Ovary (tissue), 9 donors: Measurements from ENCODE around the gene RASGEF1C. TPM values are rescaled to one million over a fixed set of nuclear protein-coding genes. Genes with fewer than 3 reads are reported as not detected.

Experiments used
- DNase-seq, 5 donors: peaks; one replicate each; pipeline ENCODE4 v3.0.0-alpha.2; 2019 to 2020
- H3K27ac ChIP-seq, 2 donors: fragments of 200-600 bp; one replicate each; pipeline versions ENCODE4 v1.5.1 to v1.8.0; 2019 to 2022
- H3K27me3 ChIP-seq: fragments of 200-600 bp; one replicate; pipeline ENCODE4 v1.8.0; 2022
- H3K36me3 ChIP-seq: fragments of 200-600 bp; sonication (generic); one replicate; pipeline ENCODE4 v1.5.1; 2019
- H3K4me1 ChIP-seq: one replicate; pipeline ENCODE4 v1.8.1; 2013; ENCODE audit warnings: mild to moderate bottlenecking, moderate library complexity; ENCODE audit not compliant: insufficient read depth
- H3K4me3 ChIP-seq: fragments of 200-600 bp; sonication (generic); one replicate; pipeline ENCODE4 v1.5.1; 2017
- H3K9me3 ChIP-seq, 2 donors: fragments of 200-600 bp in 1 of 2; sonication (generic) in 1 of 2; one replicate each; pipeline versions ENCODE4 v1.5.1 to v1.8.1; 2013 to 2019; ENCODE audit warnings: mild to moderate bottlenecking in 1 of 2, moderate library complexity in 1 of 2
- EP300 ChIP-seq: sonication (generic); formaldehyde crosslinking; IDR thresholded peaks from one replicate; pipeline ENCODE4 v1.6.1; 2017; ENCODE audit warnings: antibody characterized with exemption
- POLR2A ChIP-seq: fragments of 450-650 bp; IDR thresholded peaks from one replicate; pipeline ENCODE4 v1.6.1; 2017; ENCODE audit warnings: antibody characterized with exemption, mild to moderate bottlenecking, moderate library complexity
- WGBS, 3 donors: extraction: QIAGEN DNeasy Blood & Tissue Kit in 1 of 3; methylation state at CpG; one replicate each; pipeline versions ENCODE4 v1.1.5 to v1.1.7; 2013 to 2017; 5-methylcytosine and 5-hydroxymethylcytosine counted together
- intact Hi-C, 4 donors: fragments of 100-400 bp; cut with DNase I; formaldehyde crosslinking; loops; one replicate each; pipeline versions ENCODE4 v1.11.0 to v1.15.1; 2022 to 2023
- polyA plus RNA-seq, 2 donors: library from polyadenylated mRNA; stranded (reverse); fragments of 200-250 nt in 1 of 2; fragments of 350-450 nt in 1 of 2; fragmentation: Illumina TruSeq in 1 of 2; extraction: RNeasy Lipid Tissue Mini Kit (QIAGEN cat#74804) in 1 of 2; gene quantifications; one replicate each; pipeline ENCODE4 v1.2.3, GENCODE V29; 2013 to 2014
- total RNA-seq, 7 donors: library from RNA; depleted of rRNA in 2 of 7; stranded (reverse); fragments of >200 nt in 2 of 7; fragmentation: NEBNext Ultra II Directional in 3 of 7; extraction: Animal tissue kit (Norgen Biotek cat#: 25700) in 3 of 7; gene quantifications; one replicate each; pipeline versions ENCODE4 v1.1.0 to v1.2.4, GENCODE V29; 2016 to 2023
- TF ChIP-seq, protein P1 (sequence below), 3 donors: fragments of 450-650 bp in 2 of 3; fragments of 200-600 bp in 1 of 3; IDR thresholded peaks; one replicate each; pipeline versions ENCODE4 v1.5.1 to v1.8.0; 2016 to 2022; ENCODE audit warnings: antibody characterized with exemption in 3 of 3, mild to moderate bottlenecking in 1 of 3
- donor health status: DM: no; HTN: no; CAD: no; lungs with moderate emphysema.
- donor health status: DM: no; HTN: no; CAD: no.
- donor health status: Bipolar disorder and iron deficiency.
- donor health status: DM: yes; HTN: yes; CAD: no.
- donor health status: DM: no; HTN: no; CAD: no.
- donor health status: DM: yes; HTN: yes; CAD: no.

The RASGEF1C gene
- total and polyA plus RNA-seq, 9 donors, result 0.13 to 0.97 (median 0.38) TPM; not detected in 2

DNA sequence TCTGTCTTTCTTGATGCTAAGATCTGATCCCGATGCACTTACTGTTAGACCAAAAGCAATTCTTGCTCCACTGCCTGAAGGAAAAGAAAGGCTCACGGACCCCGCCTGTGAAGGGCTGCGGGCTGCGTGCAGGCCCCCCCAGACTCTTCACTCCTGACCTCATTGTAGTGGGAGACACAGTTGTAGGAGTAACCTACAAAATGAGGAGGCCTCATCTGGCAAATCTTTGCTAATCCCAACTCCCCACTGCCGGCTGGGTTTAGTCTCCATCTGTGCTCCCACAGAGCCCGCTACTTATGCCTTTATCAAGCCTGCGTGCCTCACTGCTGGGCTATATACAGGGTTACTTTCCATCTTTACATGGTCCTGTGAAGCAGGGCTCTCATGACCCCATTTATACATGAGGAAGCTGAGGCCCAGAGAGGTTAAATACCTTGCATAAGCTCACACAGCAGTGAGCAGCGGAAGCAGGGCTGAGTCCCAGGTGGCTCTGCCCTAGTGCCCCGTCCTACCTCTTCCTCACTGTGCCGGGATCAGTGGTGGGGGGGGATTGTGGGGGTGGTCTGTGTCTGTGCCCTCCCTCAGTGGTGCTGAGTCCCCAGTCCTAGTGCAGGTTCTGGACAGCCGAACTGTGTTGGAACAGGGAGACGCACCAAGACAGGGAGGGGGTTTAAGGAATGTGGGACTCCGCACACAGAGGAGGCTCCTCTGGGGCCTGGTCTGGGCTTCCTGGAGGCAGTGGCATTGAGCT, 93.5 kb downstream of the RASGEF1C start:
- no peak for DNase-seq
- H3K36me3 ChIP-seq, result no peaks in the 10 kb centered on the region
- no peaks in the 10 kb centered on the region for H3K4me1 ChIP-seq
- intact Hi-C loops, result no loop called here
- no peak for TF ChIP-seq POLR2A
- TF ChIP-seq, protein P1, sequence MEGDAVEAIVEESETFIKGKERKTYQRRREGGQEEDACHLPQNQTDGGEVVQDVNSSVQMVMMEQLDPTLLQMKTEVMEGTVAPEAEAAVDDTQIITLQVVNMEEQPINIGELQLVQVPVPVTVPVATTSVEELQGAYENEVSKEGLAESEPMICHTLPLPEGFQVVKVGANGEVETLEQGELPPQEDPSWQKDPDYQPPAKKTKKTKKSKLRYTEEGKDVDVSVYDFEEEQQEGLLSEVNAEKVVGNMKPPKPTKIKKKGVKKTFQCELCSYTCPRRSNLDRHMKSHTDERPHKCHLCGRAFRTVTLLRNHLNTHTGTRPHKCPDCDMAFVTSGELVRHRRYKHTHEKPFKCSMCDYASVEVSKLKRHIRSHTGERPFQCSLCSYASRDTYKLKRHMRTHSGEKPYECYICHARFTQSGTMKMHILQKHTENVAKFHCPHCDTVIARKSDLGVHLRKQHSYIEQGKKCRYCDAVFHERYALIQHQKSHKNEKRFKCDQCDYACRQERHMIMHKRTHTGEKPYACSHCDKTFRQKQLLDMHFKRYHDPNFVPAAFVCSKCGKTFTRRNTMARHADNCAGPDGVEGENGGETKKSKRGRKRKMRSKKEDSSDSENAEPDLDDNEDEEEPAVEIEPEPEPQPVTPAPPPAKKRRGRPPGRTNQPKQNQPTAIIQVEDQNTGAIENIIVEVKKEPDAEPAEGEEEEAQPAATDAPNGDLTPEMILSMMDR (IDR thresholded peaks at IDR 0.05), result no peak
- no peak for TF ChIP-seq EP300
- no peak overlapping the region for H3K27ac ChIP-seq
- no peak overlapping the region for H3K4me3 ChIP-seq
- H3K9me3 ChIP-seq, result no peaks in the 10 kb centered on the region
- no peaks in the 10 kb centered on the region for H3K27me3 ChIP-seq
- 67 to 70% (median 68%) methylated on average over 14 of the region's 14 CpGs for WGBS, 3 donors

DNA sequence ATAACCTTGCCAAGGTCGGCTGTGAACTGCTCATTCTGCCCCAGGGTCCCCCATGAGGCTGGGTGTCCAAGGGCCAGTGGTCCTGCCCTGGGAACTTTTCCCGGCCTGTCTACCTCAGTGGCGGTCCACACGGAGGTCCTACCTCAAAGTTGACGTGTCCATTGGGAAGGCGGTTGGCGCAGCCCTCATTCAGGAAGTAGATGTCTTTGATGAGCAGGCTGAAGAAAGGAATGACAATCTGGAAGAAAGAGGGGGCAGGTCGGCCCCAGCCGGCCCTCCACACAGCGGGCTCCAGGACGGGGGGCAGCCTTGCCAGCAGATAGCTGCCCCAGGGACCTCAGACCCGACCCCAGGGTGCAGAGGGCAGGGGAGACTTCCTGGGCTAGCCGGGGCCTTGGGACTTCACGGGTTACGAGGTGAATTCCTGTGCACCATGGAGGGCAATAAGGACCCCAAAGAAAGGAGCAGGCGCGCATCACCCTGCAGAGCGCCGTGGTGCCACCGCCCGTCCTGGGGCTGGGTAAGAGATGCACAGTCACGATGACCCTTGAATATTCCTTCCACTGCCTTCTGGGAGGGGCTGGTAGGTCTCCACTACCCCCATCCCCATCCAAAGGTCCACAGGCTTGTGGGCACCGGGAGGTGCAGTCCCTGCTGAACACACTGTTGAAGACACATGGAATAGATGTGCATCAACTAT, 94.6 kb downstream of the RASGEF1C start:
- peak in 1 of 5 donors; percentile 15 for DNase-seq
- TF ChIP-seq, protein P1 (IDR thresholded peaks at IDR 0.05), result no peak
- TF ChIP-seq EP300 (no peak), POLR2A (no peak)
- Histone ChIP-seq H3K36me3 (no peaks in the 10 kb centered on the region), H3K4me3 (no peak overlapping the region), H3K27ac (no peak overlapping the region), H3K27me3 (no peaks in the 10 kb centered on the region), H3K9me3 (no peaks in the 10 kb centered on the region), H3K4me1 (no peaks in the 10 kb centered on the region)
- intact Hi-C loops, result no loop called here
- 85 to 91% (median 87%) methylated on average over 23 of the region's 23 CpGs for WGBS, 3 donors

DNA sequence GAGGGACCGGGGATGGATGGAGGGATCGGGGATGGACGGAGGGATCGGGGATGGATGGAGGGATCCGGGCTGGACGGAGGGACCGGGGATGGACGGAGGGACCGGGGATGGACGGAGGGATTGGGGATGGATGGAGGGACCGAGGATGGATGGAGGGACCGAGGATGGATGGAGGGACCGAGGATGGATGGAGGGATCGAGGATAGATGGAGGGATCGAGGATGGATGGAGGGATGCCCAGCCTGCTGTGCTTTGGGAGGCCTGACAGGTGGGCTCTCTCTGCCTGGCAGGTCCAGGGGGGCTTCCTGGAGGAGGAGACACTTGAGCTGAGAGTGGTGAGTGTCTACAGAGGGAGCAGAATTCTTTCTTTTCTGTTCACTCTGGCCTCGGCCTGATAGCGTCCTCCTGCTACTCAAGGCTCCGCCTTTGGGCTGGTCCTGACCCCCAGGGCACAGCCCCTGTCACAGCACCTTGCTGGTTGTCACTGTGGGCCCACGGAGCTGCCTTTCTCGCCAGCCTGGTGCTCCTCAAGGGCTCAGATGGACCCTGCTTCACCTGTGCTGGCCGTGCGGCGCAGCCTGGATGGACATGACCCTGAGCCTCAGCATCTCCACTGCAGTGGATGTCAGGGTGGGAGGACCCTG, 95.2 kb downstream of the RASGEF1C start:
- peak in 1 of 5 donors; percentile 19 for DNase-seq
- no peaks in the 10 kb centered on the region for H3K9me3 ChIP-seq
- TF ChIP-seq, protein P1 (IDR thresholded peaks at IDR 0.05), result no peak
- no peak for TF ChIP-seq EP300
- TF ChIP-seq POLR2A, result no peak
- H3K4me3 ChIP-seq, result no peak overlapping the region
- WGBS, 3 donors, result 92 to 93% (median 92%) methylated on average over 21 to 23 of the region's 23 CpGs
- no peaks in the 10 kb centered on the region for H3K27me3 ChIP-seq
- no peaks in the 10 kb centered on the region for H3K36me3 ChIP-seq
- intact Hi-C loops, result no loop called here
- no peaks in the 10 kb centered on the region for H3K4me1 ChIP-seq
- H3K27ac ChIP-seq, result no peak overlapping the region

DNA sequence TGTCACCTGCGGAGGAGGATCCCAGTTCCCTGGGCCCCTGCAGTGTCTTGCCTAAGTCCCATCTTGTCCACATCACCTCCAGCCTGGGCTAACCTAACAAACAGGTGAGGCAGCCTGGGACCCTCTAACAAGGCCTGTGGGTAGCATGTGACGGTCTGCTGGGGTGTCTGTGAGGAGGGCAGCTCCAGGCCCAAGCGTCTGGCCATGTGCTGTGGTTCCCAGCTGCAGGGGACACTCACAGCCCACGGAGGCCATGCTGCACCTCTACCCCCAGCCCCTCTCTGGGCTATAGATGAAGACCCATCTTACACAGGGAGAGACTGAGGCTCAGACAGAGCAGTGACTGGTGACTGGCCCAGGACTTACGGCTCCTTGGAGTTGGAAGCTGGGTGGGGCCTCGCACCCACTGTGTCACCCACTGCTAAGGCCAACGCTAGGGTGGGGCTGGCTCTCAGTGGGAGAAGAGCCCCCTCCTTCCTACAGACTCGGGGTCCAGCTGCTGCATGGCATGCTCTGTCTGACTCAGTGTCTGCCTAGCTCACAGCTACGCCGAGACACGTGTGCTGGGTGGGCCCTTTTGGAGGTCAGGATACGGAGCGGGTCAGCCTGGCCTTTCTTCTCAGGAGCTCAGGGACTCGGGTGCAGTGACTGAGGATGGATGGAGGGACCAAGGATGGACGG, 96.7 kb downstream of the RASGEF1C start:
- H3K36me3 ChIP-seq, result no peaks in the 10 kb centered on the region

More for the DNA sequence above, 96.7 kb downstream of the RASGEF1C start:
- H3K4me3 ChIP-seq, result no peak overlapping the region
- no peak overlapping the region for H3K27ac ChIP-seq
- 77 to 79% (median 78%) methylated on average over 13 to 15 of the region's 15 CpGs for WGBS, 3 donors
- intact Hi-C loops, result no loop called here
- DNase-seq, result peak in 1 of 5 donors; percentile 7
- no peaks in the 10 kb centered on the region for H3K4me1 ChIP-seq
- H3K9me3 ChIP-seq, result no peaks in the 10 kb centered on the region
- H3K27me3 ChIP-seq, result no peaks in the 10 kb centered on the region
- TF ChIP-seq POLR2A (no peak), EP300 (no peak)
- TF ChIP-seq, protein P1 (IDR thresholded peaks at IDR 0.05), result no peak
